Measurements from ENCODE around the gene SELENOV.

Gene SELENOV

DNA sequence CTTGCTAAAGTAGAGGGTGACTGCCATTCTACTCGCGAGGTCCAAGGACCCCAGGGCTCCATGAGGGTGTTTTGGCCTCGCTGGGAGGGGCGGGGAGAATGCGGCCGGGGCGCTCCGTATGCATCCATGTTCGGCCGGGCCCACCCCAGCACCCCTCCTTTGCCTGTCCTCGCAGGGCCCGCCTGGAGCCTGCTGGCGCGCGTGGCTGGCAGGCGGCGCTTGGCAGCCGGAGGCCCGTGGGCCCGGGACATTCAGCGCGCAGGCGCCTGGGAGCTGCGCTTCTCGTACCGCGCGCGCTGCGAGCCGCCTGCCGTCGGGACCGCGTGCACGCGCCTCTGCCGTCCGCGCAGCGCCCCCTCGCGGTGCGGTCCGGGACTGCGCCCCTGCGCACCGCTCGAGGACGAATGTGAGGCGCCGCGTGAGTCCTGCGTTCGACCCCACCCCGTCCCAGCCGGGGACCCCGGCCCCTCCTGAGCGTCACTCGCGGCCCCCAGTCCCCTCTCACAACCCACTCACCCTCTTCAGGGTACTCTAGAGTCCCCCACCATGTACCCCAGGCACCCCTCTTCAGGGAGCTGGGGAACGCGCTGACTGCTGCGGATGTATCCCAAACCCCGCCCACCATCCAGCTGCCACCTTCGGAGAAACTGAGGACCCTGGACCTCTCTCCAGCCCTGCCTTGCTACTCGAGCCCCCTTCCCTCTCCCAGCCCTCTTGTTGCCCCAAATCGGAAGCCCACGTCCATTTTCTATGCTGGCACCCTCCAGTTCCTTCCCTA, 12.1 kb upstream of the SELENOV start (continued):
- no peak for TF ChIP-seq ZNF776 (tag by site-specific recombination; IDR thresholded peaks at IDR 0.05; ENCODE audit: borderline replicate concordance)
- TF ChIP-seq HOXD13 (CRISPR knock-in tag; IDR thresholded peaks at IDR 0.05; ENCODE audit: borderline replicate concordance), result no peak
- TF ChIP-seq ZBTB8A (tag by site-specific recombination; IDR thresholded peaks at IDR 0.05), result peak; percentile 54; the same call in 1 of the 2 replicates
- TF ChIP-seq ZSCAN30 (tag by site-specific recombination; IDR thresholded peaks at IDR 0.05), result peak; percentile 99
- TF ChIP-seq ZBTB48 (tag by site-specific recombination; IDR thresholded peaks at IDR 0.05), result 0 out of 2 replicates have a peak, but pooled peaks have one; percentile 20
- TF ChIP-seq, protein P1, sequence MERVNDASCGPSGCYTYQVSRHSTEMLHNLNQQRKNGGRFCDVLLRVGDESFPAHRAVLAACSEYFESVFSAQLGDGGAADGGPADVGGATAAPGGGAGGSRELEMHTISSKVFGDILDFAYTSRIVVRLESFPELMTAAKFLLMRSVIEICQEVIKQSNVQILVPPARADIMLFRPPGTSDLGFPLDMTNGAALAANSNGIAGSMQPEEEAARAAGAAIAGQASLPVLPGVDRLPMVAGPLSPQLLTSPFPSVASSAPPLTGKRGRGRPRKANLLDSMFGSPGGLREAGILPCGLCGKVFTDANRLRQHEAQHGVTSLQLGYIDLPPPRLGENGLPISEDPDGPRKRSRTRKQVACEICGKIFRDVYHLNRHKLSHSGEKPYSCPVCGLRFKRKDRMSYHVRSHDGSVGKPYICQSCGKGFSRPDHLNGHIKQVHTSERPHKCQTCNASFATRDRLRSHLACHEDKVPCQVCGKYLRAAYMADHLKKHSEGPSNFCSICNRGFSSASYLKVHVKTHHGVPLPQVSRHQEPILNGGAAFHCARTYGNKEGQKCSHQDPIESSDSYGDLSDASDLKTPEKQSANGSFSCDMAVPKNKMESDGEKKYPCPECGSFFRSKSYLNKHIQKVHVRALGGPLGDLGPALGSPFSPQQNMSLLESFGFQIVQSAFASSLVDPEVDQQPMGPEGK (tag by site-specific recombination; IDR thresholded peaks at IDR 0.05), result peak; percentile 38; the same call in 1 of the 2 replicates
- no peak for TF ChIP-seq ZNF350 (tag by site-specific recombination; IDR thresholded peaks at IDR 0.05)
- TF ChIP-seq ZNF596 (tag by site-specific recombination; IDR thresholded peaks at IDR 0.05), result peak; percentile 72; the same call in 1 of the 2 replicates
- 0 out of 2 replicates have a peak, but pooled peaks have one; percentile 1 for TF ChIP-seq ZNF416 (tag by site-specific recombination; IDR thresholded peaks at IDR 0.05)
- TF ChIP-seq OSR2 (tag by site-specific recombination; IDR thresholded peaks at IDR 0.05), result no peak
- peak; percentile 43; the same call in 1 of the 2 replicates for TF ChIP-seq IKZF3 (tag by site-specific recombination; IDR thresholded peaks at IDR 0.05)
- no peak for TF ChIP-seq ZNF341 (tag by site-specific recombination; IDR thresholded peaks at IDR 0.05; ENCODE audit: low read depth)
- TF ChIP-seq HOXA7 (CRISPR knock-in tag; IDR thresholded peaks at IDR 0.05; ENCODE audit: borderline replicate concordance), result peak; percentile 85; the same call in 1 of the 2 replicates
- TF ChIP-seq KLF1 (tag by site-specific recombination; IDR thresholded peaks at IDR 0.05), result peak; percentile 11; the same call in 1 of the 2 replicates
- TF ChIP-seq, protein P2, sequence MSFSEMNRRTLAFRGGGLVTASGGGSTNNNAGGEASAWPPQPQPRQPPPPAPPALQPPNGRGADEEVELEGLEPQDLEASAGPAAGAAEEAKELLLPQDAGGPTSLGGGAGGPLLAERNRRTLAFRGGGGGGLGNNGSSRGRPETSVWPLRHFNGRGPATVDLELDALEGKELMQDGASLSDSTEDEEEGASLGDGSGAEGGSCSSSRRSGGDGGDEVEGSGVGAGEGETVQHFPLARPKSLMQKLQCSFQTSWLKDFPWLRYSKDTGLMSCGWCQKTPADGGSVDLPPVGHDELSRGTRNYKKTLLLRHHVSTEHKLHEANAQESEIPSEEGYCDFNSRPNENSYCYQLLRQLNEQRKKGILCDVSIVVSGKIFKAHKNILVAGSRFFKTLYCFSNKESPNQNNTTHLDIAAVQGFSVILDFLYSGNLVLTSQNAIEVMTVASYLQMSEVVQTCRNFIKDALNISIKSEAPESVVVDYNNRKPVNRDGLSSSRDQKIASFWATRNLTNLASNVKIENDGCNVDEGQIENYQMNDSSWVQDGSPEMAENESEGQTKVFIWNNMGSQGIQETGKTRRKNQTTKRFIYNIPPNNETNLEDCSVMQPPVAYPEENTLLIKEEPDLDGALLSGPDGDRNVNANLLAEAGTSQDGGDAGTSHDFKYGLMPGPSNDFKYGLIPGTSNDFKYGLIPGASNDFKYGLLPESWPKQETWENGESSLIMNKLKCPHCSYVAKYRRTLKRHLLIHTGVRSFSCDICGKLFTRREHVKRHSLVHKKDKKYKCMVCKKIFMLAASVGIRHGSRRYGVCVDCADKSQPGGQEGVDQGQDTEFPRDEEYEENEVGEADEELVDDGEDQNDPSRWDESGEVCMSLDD (tag by site-specific recombination; IDR thresholded peaks at IDR 0.05), result peak; percentile 85
- TF ChIP-seq, protein P3, sequence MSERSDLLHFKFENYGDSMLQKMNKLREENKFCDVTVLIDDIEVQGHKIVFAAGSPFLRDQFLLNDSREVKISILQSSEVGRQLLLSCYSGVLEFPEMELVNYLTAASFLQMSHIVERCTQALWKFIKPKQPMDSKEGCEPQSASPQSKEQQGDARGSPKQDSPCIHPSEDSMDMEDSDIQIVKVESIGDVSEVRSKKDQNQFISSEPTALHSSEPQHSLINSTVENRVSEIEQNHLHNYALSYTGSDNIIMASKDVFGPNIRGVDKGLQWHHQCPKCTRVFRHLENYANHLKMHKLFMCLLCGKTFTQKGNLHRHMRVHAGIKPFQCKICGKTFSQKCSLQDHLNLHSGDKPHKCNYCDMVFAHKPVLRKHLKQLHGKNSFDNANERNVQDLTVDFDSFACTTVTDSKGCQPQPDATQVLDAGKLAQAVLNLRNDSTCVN (tag by site-specific recombination; optimal IDR thresholded peaks at IDR 0.05), result peak; percentile 76
- no peak for TF ChIP-seq ZNF146 (tag by site-specific recombination; IDR thresholded peaks at IDR 0.05)
- TF ChIP-seq, protein P4, sequence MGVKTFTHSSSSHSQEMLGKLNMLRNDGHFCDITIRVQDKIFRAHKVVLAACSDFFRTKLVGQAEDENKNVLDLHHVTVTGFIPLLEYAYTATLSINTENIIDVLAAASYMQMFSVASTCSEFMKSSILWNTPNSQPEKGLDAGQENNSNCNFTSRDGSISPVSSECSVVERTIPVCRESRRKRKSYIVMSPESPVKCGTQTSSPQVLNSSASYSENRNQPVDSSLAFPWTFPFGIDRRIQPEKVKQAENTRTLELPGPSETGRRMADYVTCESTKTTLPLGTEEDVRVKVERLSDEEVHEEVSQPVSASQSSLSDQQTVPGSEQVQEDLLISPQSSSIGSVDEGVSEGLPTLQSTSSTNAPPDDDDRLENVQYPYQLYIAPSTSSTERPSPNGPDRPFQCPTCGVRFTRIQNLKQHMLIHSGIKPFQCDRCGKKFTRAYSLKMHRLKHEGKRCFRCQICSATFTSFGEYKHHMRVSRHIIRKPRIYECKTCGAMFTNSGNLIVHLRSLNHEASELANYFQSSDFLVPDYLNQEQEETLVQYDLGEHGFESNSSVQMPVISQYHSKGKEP (tag by site-specific recombination; IDR thresholded peaks at IDR 0.05), result peak; percentile 83
- no peak for TF ChIP-seq ZNF157 (tag by site-specific recombination; IDR thresholded peaks at IDR 0.05)
- TF ChIP-seq ZNF785 (tag by site-specific recombination; IDR thresholded peaks at IDR 0.05), result 0 out of 2 replicates have a peak, but pooled peaks have one; percentile 63
- TF ChIP-seq ZNF677 (tag by site-specific recombination; IDR thresholded peaks at IDR 0.05), result peak; percentile 74
- TF ChIP-seq ZNF610 (tag by site-specific recombination; IDR thresholded peaks at IDR 0.05; ENCODE audit: borderline replicate concordance), result peak; percentile 84; the same call in 1 of the 2 replicates
- TF ChIP-seq, protein P5, sequence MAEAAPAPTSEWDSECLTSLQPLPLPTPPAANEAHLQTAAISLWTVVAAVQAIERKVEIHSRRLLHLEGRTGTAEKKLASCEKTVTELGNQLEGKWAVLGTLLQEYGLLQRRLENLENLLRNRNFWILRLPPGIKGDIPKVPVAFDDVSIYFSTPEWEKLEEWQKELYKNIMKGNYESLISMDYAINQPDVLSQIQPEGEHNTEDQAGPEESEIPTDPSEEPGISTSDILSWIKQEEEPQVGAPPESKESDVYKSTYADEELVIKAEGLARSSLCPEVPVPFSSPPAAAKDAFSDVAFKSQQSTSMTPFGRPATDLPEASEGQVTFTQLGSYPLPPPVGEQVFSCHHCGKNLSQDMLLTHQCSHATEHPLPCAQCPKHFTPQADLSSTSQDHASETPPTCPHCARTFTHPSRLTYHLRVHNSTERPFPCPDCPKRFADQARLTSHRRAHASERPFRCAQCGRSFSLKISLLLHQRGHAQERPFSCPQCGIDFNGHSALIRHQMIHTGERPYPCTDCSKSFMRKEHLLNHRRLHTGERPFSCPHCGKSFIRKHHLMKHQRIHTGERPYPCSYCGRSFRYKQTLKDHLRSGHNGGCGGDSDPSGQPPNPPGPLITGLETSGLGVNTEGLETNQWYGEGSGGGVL (tag by site-specific recombination; IDR thresholded peaks at IDR 0.05), result no peak; the same call in 1 of the 2 replicates
- TF ChIP-seq, protein P6, sequence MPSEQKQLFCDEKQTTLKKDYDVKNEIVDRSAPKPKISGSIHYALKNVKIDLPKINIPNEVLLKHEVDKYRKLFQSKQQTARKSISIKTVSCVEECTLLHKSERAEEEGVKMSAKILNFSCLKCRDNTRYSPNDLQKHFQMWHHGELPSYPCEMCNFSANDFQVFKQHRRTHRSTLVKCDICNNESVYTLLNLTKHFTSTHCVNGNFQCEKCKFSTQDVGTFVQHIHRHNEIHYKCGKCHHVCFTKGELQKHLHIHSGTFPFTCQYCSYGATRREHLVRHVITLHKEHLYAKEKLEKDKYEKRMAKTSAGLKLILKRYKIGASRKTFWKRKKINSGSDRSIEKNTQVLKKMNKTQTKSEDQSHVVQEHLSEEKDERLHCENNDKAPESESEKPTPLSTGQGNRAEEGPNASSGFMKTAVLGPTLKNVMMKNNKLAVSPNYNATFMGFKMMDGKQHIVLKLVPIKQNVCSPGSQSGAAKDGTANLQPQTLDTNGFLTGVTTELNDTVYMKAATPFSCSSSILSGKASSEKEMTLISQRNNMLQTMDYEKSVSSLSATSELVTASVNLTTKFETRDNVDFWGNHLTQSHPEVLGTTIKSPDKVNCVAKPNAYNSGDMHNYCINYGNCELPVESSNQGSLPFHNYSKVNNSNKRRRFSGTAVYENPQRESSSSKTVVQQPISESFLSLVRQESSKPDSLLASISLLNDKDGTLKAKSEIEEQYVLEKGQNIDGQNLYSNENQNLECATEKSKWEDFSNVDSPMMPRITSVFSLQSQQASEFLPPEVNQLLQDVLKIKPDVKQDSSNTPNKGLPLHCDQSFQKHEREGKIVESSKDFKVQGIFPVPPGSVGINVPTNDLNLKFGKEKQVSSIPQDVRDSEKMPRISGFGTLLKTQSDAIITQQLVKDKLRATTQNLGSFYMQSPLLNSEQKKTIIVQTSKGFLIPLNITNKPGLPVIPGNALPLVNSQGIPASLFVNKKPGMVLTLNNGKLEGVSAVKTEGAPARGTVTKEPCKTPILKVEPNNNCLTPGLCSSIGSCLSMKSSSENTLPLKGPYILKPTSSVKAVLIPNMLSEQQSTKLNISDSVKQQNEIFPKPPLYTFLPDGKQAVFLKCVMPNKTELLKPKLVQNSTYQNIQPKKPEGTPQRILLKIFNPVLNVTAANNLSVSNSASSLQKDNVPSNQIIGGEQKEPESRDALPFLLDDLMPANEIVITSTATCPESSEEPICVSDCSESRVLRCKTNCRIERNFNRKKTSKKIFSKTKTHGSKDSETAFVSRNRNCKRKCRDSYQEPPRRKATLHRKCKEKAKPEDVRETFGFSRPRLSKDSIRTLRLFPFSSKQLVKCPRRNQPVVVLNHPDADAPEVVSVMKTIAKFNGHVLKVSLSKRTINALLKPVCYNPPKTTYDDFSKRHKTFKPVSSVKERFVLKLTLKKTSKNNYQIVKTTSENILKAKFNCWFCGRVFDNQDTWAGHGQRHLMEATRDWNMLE (tag by site-specific recombination; conservative IDR thresholded peaks at IDR 0.05; ENCODE audit: low read depth), result no peak
